ENCODE results near the gene FITM2.

The FITM2 gene

GRCh38 chr20:44284032-44284431 is 27.0 kb downstream of the FITM2 start:
- no peak overlapping the region for H4K91ac ChIP-seq (ENCODE audit: low read length)
- no peak overlapping the region for H2BK12ac ChIP-seq (ENCODE audit: low read length in 2 of 2)

GRCh38 chr20:44282192-44282591 is 28.8 kb downstream of the FITM2 start:
- H2BK120ac ChIP-seq (ENCODE audit: low read depth, low read length): no peak overlapping the region
- no peak overlapping the region for H3K4ac ChIP-seq (ENCODE audit: low read depth in 1 of 2, low read length in 2 of 2)
- no peaks in the 10 kb centered on the region for H3K9me3 ChIP-seq (ENCODE audit: control insufficient read depth, low read length)
- no peak overlapping the region for H3K14ac ChIP-seq (ENCODE audit: low read length in 2 of 2)
- H3K4me2 ChIP-seq (ENCODE audit: low read length, poor library complexity, severe bottlenecking): no peak overlapping the region
- no peaks in the 10 kb centered on the region for H3K79me1 ChIP-seq (replicated peaks; ENCODE audit: low read length, poor library complexity, severe bottlenecking)
- H3K27ac ChIP-seq (ENCODE audit: low read length, poor library complexity, severe bottlenecking): no peak overlapping the region
- H2AFZ ChIP-seq (ENCODE audit: low read depth, low read length): no peak overlapping the region
- no peak for DNase-seq
- no peak overlapping the region for H2BK12ac ChIP-seq (ENCODE audit: low read length in 2 of 2)
- H2BK15ac ChIP-seq (ENCODE audit: low read depth, poor library complexity, severe bottlenecking): no peak overlapping the region
- H2AK5ac ChIP-seq (ENCODE audit: low read length, severe bottlenecking): no peak overlapping the region
- H3K9ac ChIP-seq (ENCODE audit: low read length): no peak overlapping the region
- H4K91ac ChIP-seq (ENCODE audit: low read length): no peak overlapping the region
- H3K18ac ChIP-seq (ENCODE audit: low read depth in 1 of 2, low read length in 2 of 2): no peak overlapping the region
- H4K8ac ChIP-seq (ENCODE audit: low read length): no peak overlapping the region
- H3K4me3 ChIP-seq (ENCODE audit: insufficient read depth in 1 of 2, low read depth in 1 of 2, low read length in 2 of 2): no peak overlapping the region
- no peak overlapping the region for H3K23ac ChIP-seq (ENCODE audit: low read length in 2 of 2)
- peaks cover 4% of the 10 kb centered on the region for H3K4me1 ChIP-seq (ENCODE audit: control insufficient read depth, insufficient read depth, low read depth, low read length)
- H3K36me3 ChIP-seq (ENCODE audit: control insufficient read depth in 1 of 2, insufficient read depth in 2 of 2, low read depth in 1 of 2, low read length in 2 of 2): no peaks in the 10 kb centered on the region
- H2BK5ac ChIP-seq (ENCODE audit: low read depth, low read length, poor library complexity, severe bottlenecking): no peak overlapping the region
- H3K27me3 ChIP-seq (ENCODE audit: control insufficient read depth in 1 of 2, insufficient read depth in 1 of 2, low read length in 2 of 2): peaks cover 0 to 13% of the 10 kb centered on the region in 2 experiments
- 85% methylated on average over 2 of the region's 3 CpGs for WGBS

More at GRCh38 chr20:44284032-44284431, 27.0 kb downstream of the FITM2 start:
- no peak overlapping the region for H4K8ac ChIP-seq (ENCODE audit: low read length)
- no peak overlapping the region for H3K9ac ChIP-seq (ENCODE audit: low read length)
- H3K9me3 ChIP-seq (ENCODE audit: control insufficient read depth, low read length): no peaks in the 10 kb centered on the region
- H2AK5ac ChIP-seq (ENCODE audit: low read length, severe bottlenecking): no peak overlapping the region
- H3K27ac ChIP-seq (ENCODE audit: low read length, poor library complexity, severe bottlenecking): no peak overlapping the region
- no peak for DNase-seq
- WGBS: no CpG with 5 or more reads among the region's 1 CpG
- H2BK15ac ChIP-seq (ENCODE audit: low read depth, poor library complexity, severe bottlenecking): no peak overlapping the region
- H2AFZ ChIP-seq (ENCODE audit: low read depth, low read length): no peak overlapping the region
- no peak overlapping the region for H3K4ac ChIP-seq (ENCODE audit: low read depth in 1 of 2, low read length in 2 of 2)
- H3K79me1 ChIP-seq (replicated peaks; ENCODE audit: low read length, poor library complexity, severe bottlenecking): no peaks in the 10 kb centered on the region
- H3K4me3 ChIP-seq (ENCODE audit: insufficient read depth in 1 of 2, low read depth in 1 of 2, low read length in 2 of 2): no peak overlapping the region
- H3K4me2 ChIP-seq (ENCODE audit: low read length, poor library complexity, severe bottlenecking): no peak overlapping the region
- no peak overlapping the region for H2BK5ac ChIP-seq (ENCODE audit: low read depth, low read length, poor library complexity, severe bottlenecking)
- H2BK120ac ChIP-seq (ENCODE audit: low read depth, low read length): no peak overlapping the region
- H3K4me1 ChIP-seq (ENCODE audit: control insufficient read depth, insufficient read depth, low read depth, low read length): peaks cover under 1% of the 10 kb centered on the region
- no peak overlapping the region for H3K18ac ChIP-seq (ENCODE audit: low read depth in 1 of 2, low read length in 2 of 2)
- H3K27me3 ChIP-seq (ENCODE audit: control insufficient read depth in 1 of 2, insufficient read depth in 1 of 2, low read length in 2 of 2): peaks cover 0 to 13% of the 10 kb centered on the region in 2 experiments
- no peak overlapping the region for H3K14ac ChIP-seq (ENCODE audit: low read length in 2 of 2)
- H3K23ac ChIP-seq (ENCODE audit: low read length in 2 of 2): no peak overlapping the region
- H3K36me3 ChIP-seq (ENCODE audit: control insufficient read depth in 1 of 2, insufficient read depth in 2 of 2, low read depth in 1 of 2, low read length in 2 of 2): no peaks in the 10 kb centered on the region

GRCh38 chr20:44280387-44280786 is 30.6 kb downstream of the FITM2 start:
- 100% methylated on average over 1 of the region's 2 CpGs for WGBS

GRCh38 chr20:44279228-44279627 is 31.8 kb downstream of the FITM2 start:
- Histone ChIP-seq H3K4me1 (ENCODE audit: control insufficient read depth, insufficient read depth, low read depth, low read length) (peaks cover 4% of the 10 kb centered on the region), H2BK120ac (ENCODE audit: low read depth, low read length) (no peak overlapping the region), H3K79me1 (replicated peaks; ENCODE audit: low read length, poor library complexity, severe bottlenecking) (no peaks in the 10 kb centered on the region), H3K14ac (ENCODE audit: low read length in 2 of 2) (no peak overlapping the region), H3K9me3 (ENCODE audit: control insufficient read depth, low read length) (no peaks in the 10 kb centered on the region), H3K27me3 (ENCODE audit: control insufficient read depth in 1 of 2, insufficient read depth in 1 of 2, low read length in 2 of 2) (peaks cover 0 to 17% of the 10 kb centered on the region in 2 experiments), H3K18ac (ENCODE audit: low read depth in 1 of 2, low read length in 2 of 2) (no peak overlapping the region), H3K36me3 (ENCODE audit: control insufficient read depth in 1 of 2, insufficient read depth in 2 of 2, low read depth in 1 of 2, low read length in 2 of 2) (no peaks in the 10 kb centered on the region), H2BK15ac (ENCODE audit: low read depth, poor library complexity, severe bottlenecking) (no peak overlapping the region), H3K9ac (ENCODE audit: low read length) (peak overlapping the region; percentile 79), H2BK12ac (ENCODE audit: low read length in 2 of 2) (no peak overlapping the region), H3K23ac (ENCODE audit: low read length in 2 of 2) (no peak overlapping the region), H3K4ac (ENCODE audit: low read depth in 1 of 2, low read length in 2 of 2) (no peak overlapping the region), H2AFZ (ENCODE audit: low read depth, low read length) (no peak overlapping the region), H4K91ac (ENCODE audit: low read length) (no peak overlapping the region), H2AK5ac (ENCODE audit: low read length, severe bottlenecking) (no peak overlapping the region), H3K4me3 (ENCODE audit: insufficient read depth in 1 of 2, low read depth in 1 of 2, low read length in 2 of 2) (peak overlapping the region in 1 of 2 experiments; percentile 47), H4K8ac (ENCODE audit: low read length) (no peak overlapping the region), H2BK5ac (ENCODE audit: low read depth, low read length, poor library complexity, severe bottlenecking) (no peak overlapping the region), H3K27ac (ENCODE audit: low read length, poor library complexity, severe bottlenecking) (no peak overlapping the region), H3K4me2 (ENCODE audit: low read length, poor library complexity, severe bottlenecking) (no peak overlapping the region)
- WGBS: 78% methylated on average over 11 of the region's 11 CpGs
- DNase-seq: no peak

More at GRCh38 chr20:44280387-44280786, 30.6 kb downstream of the FITM2 start:
- Histone ChIP-seq H3K4me3 (ENCODE audit: insufficient read depth in 1 of 2, low read depth in 1 of 2, low read length in 2 of 2) (no peak overlapping the region), H3K14ac (ENCODE audit: low read length in 2 of 2) (no peak overlapping the region), H3K9me3 (ENCODE audit: control insufficient read depth, low read length) (no peaks in the 10 kb centered on the region), H3K4me1 (ENCODE audit: control insufficient read depth, insufficient read depth, low read depth, low read length) (peaks cover 4% of the 10 kb centered on the region), H4K8ac (ENCODE audit: low read length) (no peak overlapping the region), H3K4ac (ENCODE audit: low read depth in 1 of 2, low read length in 2 of 2) (no peak overlapping the region), H3K27me3 (ENCODE audit: control insufficient read depth in 1 of 2, insufficient read depth in 1 of 2, low read length in 2 of 2) (peaks cover 0 to 13% of the 10 kb centered on the region in 2 experiments), H2BK12ac (ENCODE audit: low read length in 2 of 2) (no peak overlapping the region), H2BK5ac (ENCODE audit: low read depth, low read length, poor library complexity, severe bottlenecking) (no peak overlapping the region), H2AFZ (ENCODE audit: low read depth, low read length) (no peak overlapping the region), H3K9ac (ENCODE audit: low read length) (no peak overlapping the region), H3K23ac (ENCODE audit: low read length in 2 of 2) (no peak overlapping the region), H4K91ac (ENCODE audit: low read length) (no peak overlapping the region), H3K79me1 (replicated peaks; ENCODE audit: low read length, poor library complexity, severe bottlenecking) (no peaks in the 10 kb centered on the region), H2AK5ac (ENCODE audit: low read length, severe bottlenecking) (no peak overlapping the region), H3K18ac (ENCODE audit: low read depth in 1 of 2, low read length in 2 of 2) (no peak overlapping the region), H3K36me3 (ENCODE audit: control insufficient read depth in 1 of 2, insufficient read depth in 2 of 2, low read depth in 1 of 2, low read length in 2 of 2) (no peaks in the 10 kb centered on the region), H2BK120ac (ENCODE audit: low read depth, low read length) (no peak overlapping the region), H3K27ac (ENCODE audit: low read length, poor library complexity, severe bottlenecking) (no peak overlapping the region), H2BK15ac (ENCODE audit: low read depth, poor library complexity, severe bottlenecking) (no peak overlapping the region), H3K4me2 (ENCODE audit: low read length, poor library complexity, severe bottlenecking) (no peak overlapping the region)
- no peak for DNase-seq

Measured in mesenchymal stem cell (in vitro differentiated cells and primary cell).